Non-pigmented ciliary epithelial cell (primary cell): ENCODE measurements around the gene VPS54.

Experiments
- DNase-seq: peaks from one replicate; pipeline ENCODE4 v3.0.0-alpha.2; 2010; ENCODE audit warnings: low read depth

The VPS54 gene

GRCh38 chr2:63903003-63903402 lies 116.2 kb downstream of the VPS54 start:
- peak; percentile 22 for DNase-seq

GRCh38 chr2:63902149-63902548 lies 117.1 kb downstream of the VPS54 start:
- no peak for DNase-seq

- DNase-seq, result no peak
Measured at GRCh38 chr2:63899639-63900038, 119.6 kb downstream of the VPS54 start.

- DNase-seq, result no peak
Measured at GRCh38 chr2:63898839-63899238, 120.4 kb downstream of the VPS54 start.

GRCh38 chr2:63894167-63894566 lies 125.1 kb downstream of the VPS54 start:
- no peak for DNase-seq

- no peak for DNase-seq
Measured at GRCh38 chr2:63893163-63893562, 126.1 kb downstream of the VPS54 start.

GRCh38 chr2:63891488-63892030 lies 127.7 kb downstream of the VPS54 start:
- DNase-seq, result no peak

GRCh38 chr2:63890678-63891077 lies 128.6 kb downstream of the VPS54 start:
- no peak for DNase-seq

GRCh38 chr2:63888490-63889402 lies 130.5 kb downstream of the VPS54 start:
- no peak for DNase-seq

- no peak for DNase-seq
Measured at GRCh38 chr2:63888053-63888452, 131.2 kb downstream of the VPS54 start.

- DNase-seq, result no peak
Measured at GRCh38 chr2:63886445-63886844, 132.8 kb downstream of the VPS54 start.

GRCh38 chr2:63882395-63883105 lies 136.7 kb downstream of the VPS54 start:
- DNase-seq, result no peak

- no peak for DNase-seq
Measured at GRCh38 chr2:63881205-63881604, 138.0 kb downstream of the VPS54 start.

- no peak for DNase-seq
Measured at GRCh38 chr2:63880625-63881024, 138.6 kb downstream of the VPS54 start.

GRCh38 chr2:63879876-63880433 lies 139.3 kb downstream of the VPS54 start:
- no peak for DNase-seq

GRCh38 chr2:63878486-63878885 lies 140.7 kb downstream of the VPS54 start:
- DNase-seq, result no peak

- DNase-seq, result no peak
Measured at GRCh38 chr2:63876311-63876710, 142.9 kb downstream of the VPS54 start.

GRCh38 chr2:63875559-63876245 lies 143.5 kb downstream of the VPS54 start:
- DNase-seq, result no peak

GRCh38 chr2:63875131-63875527 lies 144.1 kb downstream of the VPS54 start:
- no peak for DNase-seq

- DNase-seq, result no peak
Measured at GRCh38 chr2:63874204-63875130, 144.8 kb downstream of the VPS54 start.
